Measurements from ENCODE around the gene SYNGR1.
"Not testable (repeated sequence)": the region's sequence is repeated elsewhere in the genome, so short reads cannot be mapped to it uniquely, and the experiment has no call there.

Gene SYNGR1

GRCh38 chr22:39319284-39320022 lies 30.3 kb upstream of the SYNGR1 start, which contains the start of gene RPL3:
RPL3 (minus strand) TSS chr22:39319623; CDS start chr22:39319597, 26 bp downstream.
- Histone ChIP-seq H2BK120ac (ENCODE audit: low read depth, low read length) (peak within 1 kb of the TSS; percentile 45), H3K79me1 (ENCODE audit: low read length) (peaks cover 14% of the 10 kb centered on the region), H3K79me2 (ENCODE audit: control insufficient read depth, insufficient read depth, low read length) (peaks cover 48% of the 10 kb centered on the region), H3K27me3 (ENCODE audit: insufficient read depth, low read length, poor library complexity) (no peaks in the 10 kb centered on the region), H3K18ac (ENCODE audit: low read length) (peak within 1 kb of the TSS; percentile 91), H4K8ac (ENCODE audit: low read depth, low read length) (peak within 1 kb of the TSS; percentile 93), H3K4me1 (ENCODE audit: control insufficient read depth, low read depth, low read length) (no peaks in the 10 kb centered on the region), H2BK5ac (ENCODE audit: low read length) (peak within 1 kb of the TSS; percentile 89), H3K36me3 (ENCODE audit: control insufficient read depth, insufficient read depth, low read length) (peaks cover 30% of the 10 kb centered on the region), H3K56ac (ENCODE audit: low read length) (peak within 1 kb of the TSS; percentile 100), H3K4me2 (ENCODE audit: low read length) (peak within 1 kb of the TSS; percentile 94), H3K23ac (ENCODE audit: low read length) (peak within 1 kb of the TSS; percentile 66), H3K9ac (ENCODE audit: low read length) (peak within 1 kb of the TSS; percentile 100), H3K4me3 (ENCODE audit: low read length) (peak within 1 kb of the TSS; percentile 100), H2AK5ac (ENCODE audit: low read length) (peak within 1 kb of the TSS; percentile 97), H3K4ac (ENCODE audit: low read depth, low read length) (peak within 1 kb of the TSS; percentile 83), H3K27ac (ENCODE audit: low read depth, low read length) (peak within 1 kb of the TSS; percentile 99), H4K5ac (ENCODE audit: low read length) (peak within 1 kb of the TSS; percentile 47), H2BK15ac (replicated peaks; ENCODE audit: low read depth) (no peak within 1 kb of the TSS)
- WGBS (ENCODE audit: extremely low coverage, insufficient coverage, low lambda C conversion rate), result no CpG with 5 or more reads among the region's 65 CpGs
- DNase-seq, result peak; percentile 99

- peak overlapping the region; percentile 82 for H3K56ac ChIP-seq (ENCODE audit: low read length)
- not testable (repeated sequence) for H2AK5ac ChIP-seq (ENCODE audit: low read length); H3K18ac ChIP-seq (ENCODE audit: low read length); H3K79me1 ChIP-seq (ENCODE audit: low read length); H3K4me3 ChIP-seq (ENCODE audit: low read length); H3K4me2 ChIP-seq (ENCODE audit: low read length); H2BK120ac ChIP-seq (ENCODE audit: low read depth, low read length); H3K27ac ChIP-seq (ENCODE audit: low read depth, low read length); H4K5ac ChIP-seq (ENCODE audit: low read length); H3K23ac ChIP-seq (ENCODE audit: low read length); H3K27me3 ChIP-seq (ENCODE audit: insufficient read depth, low read length, poor library complexity); H2BK5ac ChIP-seq (ENCODE audit: low read length); H4K8ac ChIP-seq (ENCODE audit: low read depth, low read length); H3K4me1 ChIP-seq (ENCODE audit: control insufficient read depth, low read depth, low read length); H2BK15ac ChIP-seq (replicated peaks; ENCODE audit: low read depth); DNase-seq; H3K4ac ChIP-seq (ENCODE audit: low read depth, low read length)
- H3K79me2 ChIP-seq (ENCODE audit: control insufficient read depth, insufficient read depth, low read length), result peaks cover 37% of the 10 kb centered on the region
- H3K36me3 ChIP-seq (ENCODE audit: control insufficient read depth, insufficient read depth, low read length), result peaks cover 19% of the 10 kb centered on the region
- no CpG with 5 or more reads among the region's 24 CpGs for WGBS (ENCODE audit: extremely low coverage, insufficient coverage, low lambda C conversion rate)
- peak overlapping the region; percentile 36 for H3K9ac ChIP-seq (ENCODE audit: low read length)
Observed at GRCh38 chr22:39320616-39321029, 29.2 kb upstream of the SYNGR1 start.

GRCh38 chr22:39325392-39325932 lies 24.3 kb upstream of the SYNGR1 start:
- H3K79me2 ChIP-seq (ENCODE audit: control insufficient read depth, insufficient read depth, low read length), result no peaks in the 10 kb centered on the region
- H3K4me1 ChIP-seq (ENCODE audit: control insufficient read depth, low read depth, low read length), result no peaks in the 10 kb centered on the region
- WGBS (ENCODE audit: extremely low coverage, insufficient coverage, low lambda C conversion rate), result 100% methylated on average over 1 of the region's 2 CpGs
- H3K56ac ChIP-seq (ENCODE audit: low read length), result no peak overlapping the region
- H2AK5ac ChIP-seq (ENCODE audit: low read length), result no peak overlapping the region
- H3K79me1 ChIP-seq (ENCODE audit: low read length), result no peaks in the 10 kb centered on the region
- H3K27ac ChIP-seq (ENCODE audit: low read depth, low read length), result no peak overlapping the region
- H2BK120ac ChIP-seq (ENCODE audit: low read depth, low read length), result no peak overlapping the region
- no peak overlapping the region for H2BK15ac ChIP-seq (replicated peaks; ENCODE audit: low read depth)
- no peak overlapping the region for H3K4me3 ChIP-seq (ENCODE audit: low read length)
- H3K23ac ChIP-seq (ENCODE audit: low read length), result no peak overlapping the region
- no peaks in the 10 kb centered on the region for H3K36me3 ChIP-seq (ENCODE audit: control insufficient read depth, insufficient read depth, low read length)
- H4K5ac ChIP-seq (ENCODE audit: low read length), result no peak overlapping the region
- H4K8ac ChIP-seq (ENCODE audit: low read depth, low read length), result no peak overlapping the region
- H3K9ac ChIP-seq (ENCODE audit: low read length), result no peak overlapping the region
- no peak overlapping the region for H3K4ac ChIP-seq (ENCODE audit: low read depth, low read length)
- H3K27me3 ChIP-seq (ENCODE audit: insufficient read depth, low read length, poor library complexity), result no peaks in the 10 kb centered on the region
- H3K4me2 ChIP-seq (ENCODE audit: low read length), result no peak overlapping the region
- H3K18ac ChIP-seq (ENCODE audit: low read length), result no peak overlapping the region
- no peak for DNase-seq
- H2BK5ac ChIP-seq (ENCODE audit: low read length), result no peak overlapping the region

GRCh38 chr22:39327995-39328754 lies 21.6 kb upstream of the SYNGR1 start:
- Histone ChIP-seq H3K27ac (ENCODE audit: low read depth, low read length) (no peak overlapping the region), H3K56ac (ENCODE audit: low read length) (peak overlapping the region; percentile 34), H3K23ac (ENCODE audit: low read length) (no peak overlapping the region), H3K9ac (ENCODE audit: low read length) (no peak overlapping the region), H2BK120ac (ENCODE audit: low read depth, low read length) (no peak overlapping the region), H3K79me2 (ENCODE audit: control insufficient read depth, insufficient read depth, low read length) (no peaks in the 10 kb centered on the region), H4K5ac (ENCODE audit: low read length) (no peak overlapping the region), H2AK5ac (ENCODE audit: low read length) (no peak overlapping the region), H3K18ac (ENCODE audit: low read length) (no peak overlapping the region), H4K8ac (ENCODE audit: low read depth, low read length) (no peak overlapping the region), H3K27me3 (ENCODE audit: insufficient read depth, low read length, poor library complexity) (no peaks in the 10 kb centered on the region), H3K79me1 (ENCODE audit: low read length) (no peaks in the 10 kb centered on the region), H3K4me3 (ENCODE audit: low read length) (no peak overlapping the region), H3K4me1 (ENCODE audit: control insufficient read depth, low read depth, low read length) (no peaks in the 10 kb centered on the region), H2BK5ac (ENCODE audit: low read length) (no peak overlapping the region), H3K36me3 (ENCODE audit: control insufficient read depth, insufficient read depth, low read length) (no peaks in the 10 kb centered on the region), H2BK15ac (replicated peaks; ENCODE audit: low read depth) (no peak overlapping the region), H3K4ac (ENCODE audit: low read depth, low read length) (no peak overlapping the region), H3K4me2 (ENCODE audit: low read length) (no peak overlapping the region)
- WGBS (ENCODE audit: extremely low coverage, insufficient coverage, low lambda C conversion rate), result no CpG with 5 or more reads among the region's 18 CpGs
- DNase-seq, result no peak

GRCh38 chr22:39330553-39330952 lies 19.2 kb upstream of the SYNGR1 start:
- H4K8ac ChIP-seq (ENCODE audit: low read depth, low read length); H3K79me2 ChIP-seq (ENCODE audit: control insufficient read depth, insufficient read depth, low read length); H3K36me3 ChIP-seq (ENCODE audit: control insufficient read depth, insufficient read depth, low read length); H3K4me3 ChIP-seq (ENCODE audit: low read length); H2BK120ac ChIP-seq (ENCODE audit: low read depth, low read length); H2AK5ac ChIP-seq (ENCODE audit: low read length); H3K4me1 ChIP-seq (ENCODE audit: control insufficient read depth, low read depth, low read length); H3K27me3 ChIP-seq (ENCODE audit: insufficient read depth, low read length, poor library complexity); H3K18ac ChIP-seq (ENCODE audit: low read length); H2BK15ac ChIP-seq (replicated peaks; ENCODE audit: low read depth); H4K5ac ChIP-seq (ENCODE audit: low read length); H3K27ac ChIP-seq (ENCODE audit: low read depth, low read length); H3K4me2 ChIP-seq (ENCODE audit: low read length); H2BK5ac ChIP-seq (ENCODE audit: low read length); DNase-seq; H3K9ac ChIP-seq (ENCODE audit: low read length); H3K56ac ChIP-seq (ENCODE audit: low read length); H3K79me1 ChIP-seq (ENCODE audit: low read length); H3K23ac ChIP-seq (ENCODE audit: low read length); H3K4ac ChIP-seq (ENCODE audit: low read depth, low read length): not testable (repeated sequence)
- no CpG with 5 or more reads among the region's 1 CpG for WGBS (ENCODE audit: extremely low coverage, insufficient coverage, low lambda C conversion rate)

Data from mesendoderm (in vitro differentiated cells).